Measurements from ENCODE around the gene GABARAPL2. TPM values are rescaled to one million over a fixed set of nuclear protein-coding genes. Genes with fewer than 3 reads are reported as not detected.

GABARAPL2 gene
- polyA plus RNA-seq, 1 donor from 2014 or later = 344 TPM

- H3K27ac ChIP-seq (ENCODE audit: low read length) = no peak overlapping the region
- no peak overlapping the region for H2AFZ ChIP-seq (ENCODE audit: low read depth, low read length)
- no peaks in the 10 kb centered on the region for H3K27me3 ChIP-seq (ENCODE audit: insufficient read depth, low read depth, low read length)
- no peaks in the 10 kb centered on the region for H3K9me3 ChIP-seq (ENCODE audit: low read length)
- no peak overlapping the region for H3K4me2 ChIP-seq (ENCODE audit: low read length)
- H3K4me3 ChIP-seq (ENCODE audit: low read length) = no peak overlapping the region
- no peaks in the 10 kb centered on the region for H3F3A ChIP-seq (ENCODE audit: insufficient read depth, low read length, poor library complexity, severe bottlenecking)
- TF ChIP-seq CTCF (IDR thresholded peaks at IDR 0.05; ENCODE audit: poor library complexity, severe bottlenecking) (no peak), MXI1 (conservative IDR thresholded peaks at IDR 0.05; ENCODE audit: poor library complexity, severe bottlenecking) (no peak), POLR2AphosphoS5 (IDR thresholded peaks at IDR 0.05) (no peak), RAD21 (conservative IDR thresholded peaks at IDR 0.05) (no peak), EP300 (conservative IDR thresholded peaks at IDR 0.05; ENCODE audit: poor library complexity, severe bottlenecking) (no peak), EZH2 (IDR thresholded peaks at IDR 0.05; ENCODE audit: borderline replicate concordance, insufficient read depth, low read length, poor library complexity, severe bottlenecking) (no peak), REST (IDR thresholded peaks at IDR 0.05; ENCODE audit: borderline replicate concordance) (no peak), SMC3 (conservative IDR thresholded peaks at IDR 0.05; ENCODE audit: poor library complexity) (no peak), TAF1 (IDR thresholded peaks at IDR 0.05; ENCODE audit: low read depth) (no peak)
- H4K20me1 ChIP-seq (ENCODE audit: insufficient read depth) = no peaks in the 10 kb centered on the region
- no peaks in the 10 kb centered on the region for H3K79me2 ChIP-seq (replicated peaks; ENCODE audit: insufficient read depth, low read length)
- no peak overlapping the region for H3K9ac ChIP-seq (ENCODE audit: low read length)
- no peaks in the 10 kb centered on the region for H3K9me2 ChIP-seq (ENCODE audit: insufficient read depth, low read length)
- peaks cover 8% of the 10 kb centered on the region for H3K36me3 ChIP-seq (ENCODE audit: insufficient read depth, low read length)
Measured at GRCh38 chr16:75576384-75576811, 10.2 kb downstream of the GABARAPL2 start.

GRCh38 chr16:75578212-75578611 lies 12.0 kb downstream of the GABARAPL2 start:
- Histone ChIP-seq H3K9me3 (ENCODE audit: low read length) (no peaks in the 10 kb centered on the region), H4K20me1 (ENCODE audit: insufficient read depth) (no peaks in the 10 kb centered on the region), H3K36me3 (ENCODE audit: insufficient read depth, low read length) (peaks cover 8% of the 10 kb centered on the region), H3K4me2 (ENCODE audit: low read length) (no peak overlapping the region), H3K4me3 (ENCODE audit: low read length) (no peak overlapping the region), H3K27ac (ENCODE audit: low read length) (no peak overlapping the region), H3K9me2 (ENCODE audit: insufficient read depth, low read length) (no peaks in the 10 kb centered on the region), H2AFZ (ENCODE audit: low read depth, low read length) (no peak overlapping the region), H3F3A (ENCODE audit: insufficient read depth, low read length, poor library complexity, severe bottlenecking) (no peaks in the 10 kb centered on the region), H3K79me2 (replicated peaks; ENCODE audit: insufficient read depth, low read length) (no peaks in the 10 kb centered on the region), H3K27me3 (ENCODE audit: insufficient read depth, low read depth, low read length) (no peaks in the 10 kb centered on the region), H3K9ac (ENCODE audit: low read length) (no peak overlapping the region)
- TF ChIP-seq RAD21 (conservative IDR thresholded peaks at IDR 0.05) (no peak), REST (IDR thresholded peaks at IDR 0.05; ENCODE audit: borderline replicate concordance) (no peak), POLR2AphosphoS5 (IDR thresholded peaks at IDR 0.05) (no peak), EZH2 (IDR thresholded peaks at IDR 0.05; ENCODE audit: borderline replicate concordance, insufficient read depth, low read length, poor library complexity, severe bottlenecking) (no peak), CTCF (IDR thresholded peaks at IDR 0.05; ENCODE audit: poor library complexity, severe bottlenecking) (no peak), SMC3 (conservative IDR thresholded peaks at IDR 0.05; ENCODE audit: poor library complexity) (no peak), MXI1 (conservative IDR thresholded peaks at IDR 0.05; ENCODE audit: poor library complexity, severe bottlenecking) (no peak), EP300 (conservative IDR thresholded peaks at IDR 0.05; ENCODE audit: poor library complexity, severe bottlenecking) (no peak), TAF1 (IDR thresholded peaks at IDR 0.05; ENCODE audit: low read depth) (no peak)

Measured in neural cell (in vitro differentiated cells).